GM12878 (cell line): ENCODE results near the gene HCRT. TPM values are rescaled to one million over a fixed set of nuclear protein-coding genes. Genes with fewer than 3 reads are reported as not detected.

ENCODE experiments used
- ATAC-seq: fragments of 200-7000 bp; cut with Tn5 transposase; 3 replicates; pipeline ENCODE4 v1.9.1; 2020; ENCODE audit warnings: mild to moderate bottlenecking, moderate library complexity
- BruUV-seq: library from RNA; stranded (reverse); fragments of 400-500 nt; replicated peaks from 2 replicates; lab custom pipeline; 2021; lab: Mats Ljungman, UMichigan
- CTCF ChIA-PET: fragments of 300-600 bp; sonication (Branson Sonifier 250); formaldehyde crosslinking; extraction: SDS; loops from one replicate; lab custom pipeline; 2021; ENCODE audit warnings: inconsistent platforms; lab: Yijun Ruan, JAX
- POLR2A ChIA-PET: fragments of 350-600 bp; formaldehyde crosslinking; extraction: SDS; loops from one replicate; lab custom pipeline; 2021; ENCODE audit warnings: inconsistent platforms; lab: Charles Lee
- RAD21 ChIA-PET: fragments of 300-600 bp; sonication (Branson Sonifier 250); formaldehyde crosslinking; loops from one replicate; lab custom pipeline; 2023; ENCODE audit warnings: antibody characterized with exemption; ENCODE audit not compliant: unreplicated experiment; lab: Charles Lee
- SMC1A ChIA-PET: fragments of 300-600 bp; sonication (Branson Sonifier 250); formaldehyde crosslinking; loops from one replicate; lab custom pipeline; 2023; ENCODE audit not compliant: unreplicated experiment, uncharacterized antibody; lab: Charles Lee
- DNase-seq: peaks from one replicate; pipeline ENCODE4 v3.0.0-alpha.2; 2011; ENCODE audit warnings: low read depth, low spot score
- FAIRE-seq: peaks from 3 replicates; lab custom pipeline; 2011; peaks lifted over from hg19 to GRCh38; lab: Jason Lieb, UNC
- H2AFZ ChIP-seq: 2 replicates; pipeline ENCODE4 v1.6.0; 2011; ENCODE audit warnings: low read depth, low read length, control low read depth; ENCODE audit not compliant: control insufficient read depth
- H3K27ac ChIP-seq: 2 replicates; pipeline ENCODE4 v1.5.1; 2011; ENCODE audit warnings: control low read depth; ENCODE audit not compliant: control insufficient read depth, insufficient read depth
- H3K27me3 ChIP-seq, 2 experiments: replicated peaks in 1 of 2; 2 replicates each; pipeline versions ENCODE4 v1.6.0 to v1.6.1; 2011; ENCODE audit warnings: low read length in 1 of 2; ENCODE audit not compliant: control insufficient read depth in 2 of 2, insufficient read depth in 2 of 2
- H3K36me3 ChIP-seq, 2 experiments: 2 replicates each; pipeline ENCODE4 v1.5.1; 2011; ENCODE audit warnings: low read length in 1 of 2; ENCODE audit not compliant: control insufficient read depth in 2 of 2, insufficient read depth in 2 of 2
- H3K4me1 ChIP-seq: 2 replicates; pipeline ENCODE4 v1.6.1; 2011; ENCODE audit warnings: mild to moderate bottlenecking, low read length, moderate library complexity, mixed read lengths; ENCODE audit not compliant: control insufficient read depth, insufficient read depth
- H3K4me2 ChIP-seq: 2 replicates; pipeline ENCODE4 v1.6.0; 2011; ENCODE audit warnings: control low read depth; ENCODE audit not compliant: control insufficient read depth, insufficient read depth
- H3K4me3 ChIP-seq: fragments of 200-600 bp; sonication (generic); 2 replicates; pipeline ENCODE4 v1.5.1; 2016
- H3K79me2 ChIP-seq: 2 replicates; pipeline ENCODE4 v1.6.0; 2011; ENCODE audit warnings: low read length; ENCODE audit not compliant: control insufficient read depth, insufficient read depth
- H3K9ac ChIP-seq: 2 replicates; pipeline ENCODE4 v1.8.0; 2011; ENCODE audit warnings: low read length, control low read depth, mixed read lengths; ENCODE audit not compliant: control insufficient read depth, insufficient read depth
- H3K9me3 ChIP-seq: replicated peaks from 3 replicates; pipeline ENCODE4 v1.5.1; 2011; ENCODE audit warnings: mild to moderate bottlenecking, low read length; ENCODE audit not compliant: control insufficient read depth, insufficient read depth
- H4K20me1 ChIP-seq: 2 replicates; pipeline ENCODE4 v1.6.0; 2011; ENCODE audit not compliant: control insufficient read depth, insufficient read depth
- ASH2L ChIP-seq: fragments of 300-600, 200-600 bp; sonication (generic); IDR thresholded peaks from 2 replicates; pipeline ENCODE4 v1.6.1; 2017; ENCODE audit warnings: low read depth, mild to moderate bottlenecking, borderline replicate concordance
- CTCF ChIP-seq, 3 experiments: IDR thresholded peaks in 2 of 3; conservative IDR thresholded peaks in 1 of 3; 2 replicates each; pipeline ENCODE4 v1.5.1; 2011; ENCODE audit warnings: low read depth in 3 of 3, low read length in 3 of 3, mild to moderate bottlenecking in 3 of 3, control low read depth in 2 of 3, moderate library complexity in 2 of 3, inconsistent platforms in 1 of 3, mixed read lengths in 1 of 3; ENCODE audit not compliant: control insufficient read depth in 2 of 3, insufficient read depth in 1 of 3; ENCODE audit errors: extremely low read depth in 1 of 3
- HDGF ChIP-seq: fragments of 450-650 bp; IDR thresholded peaks from 2 replicates; pipeline ENCODE4 v1.6.1; 2016; ENCODE audit warnings: antibody characterized with exemption
- MYC ChIP-seq: IDR thresholded peaks from 2 replicates; pipeline ENCODE4 v1.6.1; 2011; ENCODE audit warnings: mild to moderate bottlenecking, low read length, moderate library complexity, inconsistent platforms; ENCODE audit not compliant: insufficient read depth, insufficient replicate concordance, insufficient read length, severe bottlenecking
- NBN ChIP-seq: fragments of 450-650 bp; IDR thresholded peaks from 2 replicates; pipeline ENCODE4 v1.6.1; 2016
- TCF12 ChIP-seq: IDR thresholded peaks from 2 replicates; pipeline ENCODE4 v1.6.1; 2011; ENCODE audit warnings: low read depth, mild to moderate bottlenecking, low read length
- ZNF384 ChIP-seq: IDR thresholded peaks from 2 replicates; pipeline ENCODE4 v1.6.1; 2012; ENCODE audit warnings: low read depth, mild to moderate bottlenecking, low read length, improper control_type of control experiment, borderline replicate concordance
- WGBS: methylation state at CpG from one replicate; pipeline ENCODE4 v1.1.6; 2016; ENCODE audit warnings: low lambda C conversion rate; ENCODE audit not compliant: insufficient replicate concordance, insufficient coverage; ENCODE audit errors: missing lambda C conversion rate; 5-methylcytosine and 5-hydroxymethylcytosine counted together
- in situ Hi-C: fragments of 300-500 bp; cut with MboI; formaldehyde crosslinking; loops from 9 replicates; pipeline ENCODE4 v1.14.3; 2018; ENCODE audit warnings: mixed read lengths
- intact Hi-C: fragments of 100-400 bp; cut with micrococcal nuclease; formaldehyde crosslinking; loops from one replicate; pipeline ENCODE4 v1.14.2; 2022; ENCODE audit not compliant: unreplicated experiment
- polyA plus RNA-seq, 11 experiments: library from polyadenylated mRNA; depleted of rRNA in 4 of 11; unstranded in 6 of 11; stranded (reverse) in 5 of 11; fragments of >200 nt; fragmentation: Nextera tagmentation in 4 of 11; fragmentation: Illumina TruSeq in 1 of 11; extraction: Ambion mirVana in 4 of 11; extraction: Trizol in 1 of 11; gene quantifications; 1 replicate in 1 of 11; 2 replicates in 10 of 11; pipeline versions ENCODE4 v1.2.1 to v1.2.3, GENCODE V29; 2011 to 2016; ENCODE audit warnings: inconsistent platforms in 2 of 11, missing spikeins in 2 of 11, low read depth in 1 of 11
- total RNA-seq, 4 experiments: library from RNA; depleted of rRNA in 3 of 4; stranded (reverse); fragments of >200 nt in 3 of 4; fragmentation: Illumina TruSeq in 1 of 4; extraction: Trizol in 1 of 4; gene quantifications; 2 replicates each; pipeline versions ENCODE4 v1.2.1 to v1.2.3, GENCODE V29; 2013 to 2021
- TF ChIP-seq, protein P1 (sequence below): fragments of 450-650 bp; IDR thresholded peaks from 2 replicates; pipeline ENCODE4 v1.6.1; 2018; ENCODE audit warnings: mild to moderate bottlenecking, low read depth, moderate library complexity; ENCODE audit not compliant: partially characterized antibody

HCRT gene
- total and polyA plus RNA-seq, 10 of the 15 experiments (the other 5 are each of a cell fraction or from before 2014, with no cell fraction given) = 0.41 TPM; not detected in 9

- TF ChIP-seq, protein P1, sequence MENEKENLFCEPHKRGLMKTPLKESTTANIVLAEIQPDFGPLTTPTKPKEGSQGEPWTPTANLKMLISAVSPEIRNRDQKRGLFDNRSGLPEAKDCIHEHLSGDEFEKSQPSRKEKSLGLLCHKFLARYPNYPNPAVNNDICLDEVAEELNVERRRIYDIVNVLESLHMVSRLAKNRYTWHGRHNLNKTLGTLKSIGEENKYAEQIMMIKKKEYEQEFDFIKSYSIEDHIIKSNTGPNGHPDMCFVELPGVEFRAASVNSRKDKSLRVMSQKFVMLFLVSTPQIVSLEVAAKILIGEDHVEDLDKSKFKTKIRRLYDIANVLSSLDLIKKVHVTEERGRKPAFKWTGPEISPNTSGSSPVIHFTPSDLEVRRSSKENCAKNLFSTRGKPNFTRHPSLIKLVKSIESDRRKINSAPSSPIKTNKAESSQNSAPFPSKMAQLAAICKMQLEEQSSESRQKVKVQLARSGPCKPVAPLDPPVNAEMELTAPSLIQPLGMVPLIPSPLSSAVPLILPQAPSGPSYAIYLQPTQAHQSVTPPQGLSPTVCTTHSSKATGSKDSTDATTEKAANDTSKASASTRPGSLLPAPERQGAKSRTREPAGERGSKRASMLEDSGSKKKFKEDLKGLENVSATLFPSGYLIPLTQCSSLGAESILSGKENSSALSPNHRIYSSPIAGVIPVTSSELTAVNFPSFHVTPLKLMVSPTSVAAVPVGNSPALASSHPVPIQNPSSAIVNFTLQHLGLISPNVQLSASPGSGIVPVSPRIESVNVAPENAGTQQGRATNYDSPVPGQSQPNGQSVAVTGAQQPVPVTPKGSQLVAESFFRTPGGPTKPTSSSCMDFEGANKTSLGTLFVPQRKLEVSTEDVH = no peak
- TF ChIP-seq NBN = no peak
- TF ChIP-seq TCF12 = no peak
- no peak for TF ChIP-seq ZNF384
- TF ChIP-seq ASH2L = no peak
These were observed 31.1 kb downstream of the HCRT start (continued) for GRCh38 chr17:42153919-42154742.

DNA sequence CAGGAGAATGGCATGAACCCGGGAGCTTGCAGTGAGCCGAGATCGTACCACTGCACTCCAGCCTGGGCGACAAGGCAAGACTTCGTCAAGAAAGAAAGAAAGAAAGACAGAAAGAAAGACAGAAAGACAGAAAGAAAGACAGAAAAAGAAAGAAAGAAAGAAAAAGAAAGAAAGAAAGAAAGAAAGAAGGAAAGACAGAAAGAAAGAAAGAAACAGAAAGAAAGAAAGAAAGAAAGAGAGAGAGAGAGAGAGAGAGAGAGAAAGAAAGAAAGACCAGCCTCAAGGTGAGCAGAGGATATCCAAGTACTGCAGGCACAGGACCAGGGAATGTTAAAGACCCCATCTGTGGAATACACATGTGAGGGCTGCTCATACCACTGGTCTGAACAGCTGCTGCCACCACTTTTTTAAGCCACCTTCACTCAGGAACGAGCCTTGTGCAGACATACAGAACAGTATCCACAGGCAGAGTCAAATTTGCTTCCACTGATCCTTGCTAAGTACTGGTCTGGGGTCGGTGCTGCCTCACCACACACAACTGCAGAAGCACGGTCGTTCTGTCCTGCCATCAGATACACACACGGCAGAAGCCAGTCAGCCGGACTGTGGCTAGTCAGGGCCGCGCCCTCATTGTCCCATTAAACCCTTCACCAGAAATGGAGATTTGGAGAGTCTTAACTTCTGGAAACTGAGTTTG lies 38.2 kb downstream of the HCRT start:
- in situ Hi-C loops = no loop called here
- Histone ChIP-seq H3K79me2 (peaks cover 48% of the 10 kb centered on the region), H4K20me1 (0 out of 2 replicates have a peak, but pooled peaks cover 3% of the 10 kb centered on the region), H3K4me1 (no peaks in the 10 kb centered on the region; the same call in 1 of the 2 replicates), H3K9ac (no peak overlapping the region), H3K27ac (no peak overlapping the region), H3K9me3 (no peaks in the 10 kb centered on the region), H3K4me3 (no peak overlapping the region), H3K36me3 (peaks cover 4 to 7% of the 10 kb centered on the region in 2 experiments; a peak in 3 of 4 replicates), H2AFZ (no peak overlapping the region), H3K4me2 (no peak overlapping the region), H3K27me3 (no peaks in the 10 kb centered on the region)
- no peak for FAIRE-seq
- ChIA-PET POLR2A (no interaction called here), RAD21 (no interaction called here), CTCF (no interaction called here), SMC1A (no interaction called here)
- DNase-seq = no peak
- WGBS = 87% methylated on average over 13 of the region's 13 CpGs
- TF ChIP-seq, protein P1 = no peak
- TF ChIP-seq HDGF = no peak
- no peak for TF ChIP-seq CTCF (IDR thresholded peaks at IDR 0.05 in 2 of 3, conservative IDR thresholded peaks at IDR 0.05 in 1 of 3; ENCODE audit: control insufficient read depth in 2 of 3, extremely low read depth in 1 of 3, insufficient read depth in 1 of 3, low read depth in 3 of 3, low read length in 3 of 3)
- TF ChIP-seq MYC = no peak
- TSS peak; percentile 17 for BruUV-seq
- ATAC-seq = no peak
- intact Hi-C loops = no loop called here
